RWPE1 (cell line): ENCODE data around the gene MTCL1.
A peak's percentile ranks its signal among the peaks of the same experiment; 100 is the strongest.

Experiments
- CTCF ChIA-PET: fragments of 350-600 bp; sonication (Branson Sonifier 250); formaldehyde crosslinking; extraction: SDS; loops from one replicate; lab custom pipeline; 2021; lab: Yijun Ruan, JAX
- POLR2A ChIA-PET: fragments of 400-600 bp; formaldehyde crosslinking; extraction: SDS; loops from one replicate; lab custom pipeline; 2020; ENCODE audit warnings: antibody characterized with exemption; ENCODE audit not compliant: low non-redundant PET; lab: Yijun Ruan, JAX
- DNase-seq: peaks from one replicate; pipeline ENCODE4 v3.0.0; 2012; ENCODE audit warnings: low spot score
- H3K27ac ChIP-seq: fragments of 450-650 bp; 2 replicates; pipeline ENCODE4 v1.5.1; 2017
- CTCF ChIP-seq: fragments of 450-650 bp; conservative IDR thresholded peaks from 2 replicates; pipeline ENCODE4 v1.5.1; 2017; ENCODE audit warnings: low read depth, mild to moderate bottlenecking

The MTCL1 gene

DNA sequence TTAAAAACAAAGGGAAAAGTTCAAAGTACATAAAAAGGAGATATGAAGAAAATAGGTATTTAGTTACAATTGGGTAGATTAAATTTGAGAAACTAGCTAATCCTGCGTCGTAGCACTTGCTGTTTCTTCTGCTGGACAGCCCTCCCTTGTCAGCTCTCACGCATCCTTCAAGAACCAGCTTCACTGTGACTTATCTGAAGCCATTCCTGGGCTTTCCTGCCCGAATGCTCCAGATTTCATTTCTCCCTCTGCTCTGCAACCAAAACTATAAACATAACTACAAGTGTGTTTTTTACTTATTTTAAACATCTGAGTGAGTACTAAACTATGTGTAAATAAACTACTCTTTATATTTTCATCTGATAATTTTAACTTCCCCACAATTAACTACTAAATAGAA, 149.2 kb downstream of the MTCL1 start:
- ChIA-PET POLR2A (no interaction called here), CTCF (no interaction called here)
- no peak for DNase-seq

DNA sequence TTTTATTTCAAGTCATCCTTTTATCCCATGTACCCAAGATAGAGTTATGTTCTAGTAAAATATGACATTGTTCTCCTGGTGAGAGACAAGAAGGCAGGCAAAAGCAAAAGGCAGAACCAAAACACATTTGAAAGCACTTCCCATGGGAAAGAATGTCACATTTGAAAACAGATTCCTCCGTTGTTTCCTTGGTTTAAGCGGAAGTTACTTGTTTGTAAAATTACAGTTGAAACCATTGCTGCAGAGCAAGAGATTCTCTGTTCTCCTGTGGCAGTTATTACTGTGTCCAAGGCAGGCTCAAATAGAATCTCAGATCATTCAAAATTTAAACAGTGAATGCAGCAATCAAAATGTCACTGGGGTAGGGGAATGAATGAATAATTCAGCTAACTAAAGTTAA, 149.6 kb downstream of the MTCL1 start:
- DNase-seq: no peak
- CTCF ChIA-PET: no interaction called here
- POLR2A ChIA-PET: no interaction called here
- no peak for TF ChIP-seq CTCF
- no peak overlapping the region for H3K27ac ChIP-seq

More for the DNA sequence above, 149.2 kb downstream of the MTCL1 start:
- no peak for TF ChIP-seq CTCF
- H3K27ac ChIP-seq: no peak overlapping the region

GRCh38 chr18:8856212-8856611, 150.9 kb downstream of the MTCL1 start:
- CTCF ChIA-PET: interaction anchor here (0.5 to 0.6 kb wide), 3 partner anchors 82 to 198 kb away, joined by 3 to 7 read pairs (median 3); no protein-coding TSS in a partner anchor

DNA sequence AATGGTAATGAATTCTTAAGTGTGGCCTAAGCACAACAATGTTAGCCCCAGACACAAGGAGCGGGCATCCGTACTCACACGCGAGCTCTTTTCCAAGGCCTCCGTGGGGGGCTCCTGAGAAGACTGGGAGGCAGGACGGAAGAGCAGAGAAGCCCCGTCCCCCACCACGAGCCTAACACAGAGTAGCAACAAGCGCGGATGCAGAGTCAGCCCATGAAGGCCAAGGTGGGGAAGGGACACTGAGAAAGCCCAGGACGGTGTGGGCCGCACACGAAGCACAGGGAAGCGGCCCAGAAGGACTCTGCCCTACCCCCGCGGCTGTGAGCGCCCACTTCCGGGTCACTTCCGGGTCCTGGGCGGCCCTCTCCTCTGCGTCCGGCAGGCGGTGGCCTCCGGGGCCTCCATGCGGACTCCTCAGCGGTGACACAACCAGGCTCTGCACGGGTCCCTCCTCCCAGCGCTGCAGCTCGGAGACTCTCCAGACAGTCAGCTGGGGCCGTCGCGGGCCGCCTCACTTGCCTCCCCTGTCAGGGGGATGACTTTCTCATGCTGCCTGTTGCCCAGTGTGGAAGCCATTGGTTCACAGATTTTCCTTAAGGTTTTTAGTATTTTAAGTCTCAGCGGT, 151.5 kb downstream of the MTCL1 start:
- ChIA-PET CTCF (interaction anchor here (0.5 to 0.8 kb wide), 2 partner anchors 21 to 668 kb away, joined by 4 to 5 read pairs; no protein-coding TSS in a partner anchor), POLR2A (no interaction called here)
- no peak for DNase-seq
- no peak overlapping the region for H3K27ac ChIP-seq
- no peak for TF ChIP-seq CTCF

More at GRCh38 chr18:8856212-8856611, 150.9 kb downstream of the MTCL1 start:
- POLR2A ChIA-PET: no interaction called here
- no peak for DNase-seq
- TF ChIP-seq CTCF: no peak
- no peak overlapping the region for H3K27ac ChIP-seq

DNA sequence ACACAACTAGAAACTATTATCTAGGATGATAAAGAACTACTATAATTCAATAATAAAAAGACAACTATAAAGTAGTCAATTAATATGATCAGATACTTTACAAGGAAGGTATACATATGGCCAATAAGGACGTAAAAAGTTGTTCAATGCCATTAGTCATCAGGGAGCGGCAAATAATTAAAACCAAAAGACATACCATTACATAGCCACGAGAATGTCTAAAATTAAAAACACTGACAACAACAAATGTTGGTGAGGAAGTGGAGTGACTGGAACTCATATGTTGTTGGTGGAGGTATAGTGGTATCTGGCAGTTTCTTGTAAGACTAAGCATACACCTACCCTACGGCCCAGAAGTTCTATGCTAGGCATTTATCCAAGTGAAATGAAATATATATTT, 152.4 kb downstream of the MTCL1 start:
- H3K27ac ChIP-seq: no peak overlapping the region
- CTCF ChIA-PET: interaction anchor here (0.6 to 0.8 kb wide), 2 partner anchors 22 to 126 kb away, joined by 4 to 5 read pairs; no protein-coding TSS in a partner anchor
- TF ChIP-seq CTCF: no peak
- POLR2A ChIA-PET: no interaction called here
- no peak for DNase-seq

- POLR2A ChIA-PET: no interaction called here
- TF ChIP-seq CTCF: no peak
- CTCF ChIA-PET: interaction anchor here (0.6 kb wide), 1 partner anchor 33 kb away, joined by 3 read pairs; no protein-coding TSS in a partner anchor
- DNase-seq: peak; percentile 91
- no peak overlapping the region for H3K27ac ChIP-seq
Measured at GRCh38 chr18:8858888-8859511, 153.6 kb downstream of the MTCL1 start.
